SK-N-SH (cell line): ENCODE measurements around the gene SH2D4B.

ENCODE experiments used
- CTCF ChIP-seq: fragments of 200-600 bp; sonication (generic); IDR thresholded peaks from 2 replicates; pipeline ENCODE4 v1.6.1; 2017; ENCODE audit warnings: antibody characterized with exemption, mild to moderate bottlenecking, moderate library complexity
- RCOR1 ChIP-seq: fragments of 150-350 bp; IDR thresholded peaks from 2 replicates; pipeline ENCODE4 v1.6.1; 2017; ENCODE audit warnings: antibody characterized with exemption, low read length

GRCh38 chr10:80684259-80684658 lies 146.6 kb downstream of the SH2D4B start:
- TF ChIP-seq CTCF (no peak), RCOR1 (no peak)
